Activated CD4-positive, alpha-beta T cell treated with anti-CD3 and anti-CD28 coated beads, Interleukin-2, Interleukin-4, amounts not matched to agents 100 ng/mL and 50 ng/mL, durations not matched to agents 16 hours and 8 hours (primary cell): ENCODE data around the gene HOXA3.

ENCODE experiments used
- DNase-seq: peaks from one replicate; pipeline ENCODE4 v3.0.0-alpha.2; 2020; ENCODE audit warnings: low spot score

HOXA3 gene

GRCh38 chr7:27113991-27114769, 38.2 kb downstream of the HOXA3 start:
- DNase-seq: no peak

DNA sequence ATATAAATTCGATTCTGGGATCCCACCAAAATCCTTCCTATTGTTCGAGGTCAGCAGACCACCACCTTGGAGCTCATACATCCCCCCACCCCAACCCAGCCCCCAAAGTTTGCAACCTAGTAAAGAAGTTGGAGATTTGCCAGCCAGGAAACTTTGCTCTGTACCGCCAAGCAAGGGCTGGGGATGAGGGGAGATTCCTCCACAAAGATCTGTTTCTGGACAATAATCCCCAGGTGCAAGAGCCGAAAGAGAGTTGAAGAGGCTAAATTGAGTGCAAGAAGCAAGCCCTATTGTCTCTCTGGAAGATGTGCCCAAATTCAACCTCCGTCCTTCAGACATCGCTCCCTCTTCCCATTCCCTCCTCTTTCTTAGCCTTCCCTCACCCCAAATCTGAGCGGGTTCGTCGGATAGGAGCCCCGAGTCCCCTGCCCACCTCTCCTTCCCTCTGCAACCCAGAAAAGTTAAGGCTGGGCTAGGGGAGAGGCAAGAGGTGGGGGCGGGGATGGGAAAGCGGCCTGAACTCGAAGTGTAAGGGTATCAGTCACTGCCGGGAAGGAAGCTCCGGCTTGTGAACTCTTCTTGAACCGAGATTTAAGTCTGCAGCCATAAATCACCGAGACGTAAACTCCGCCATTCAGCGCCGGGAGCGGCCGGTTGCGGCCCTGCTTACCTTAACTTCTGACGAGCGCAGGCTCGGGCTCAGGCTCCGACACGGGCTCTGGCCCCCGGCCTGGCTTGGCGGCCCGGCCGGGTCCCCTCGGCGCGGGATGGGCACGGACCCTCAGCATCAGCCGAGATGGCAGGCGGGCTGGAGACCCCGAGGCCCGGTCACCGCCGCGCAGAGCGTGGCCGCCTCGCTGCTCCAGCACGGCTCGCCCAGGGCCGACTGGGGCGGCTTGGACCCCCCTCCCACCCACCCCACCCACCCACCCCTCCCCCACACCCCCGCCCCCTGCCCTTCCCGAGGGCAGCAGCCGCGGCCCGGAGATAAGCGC, 39.1 kb downstream of the HOXA3 start:
- no peak for DNase-seq

GRCh38 chr7:27112361-27112760, 40.0 kb downstream of the HOXA3 start:
- DNase-seq: no peak

DNA sequence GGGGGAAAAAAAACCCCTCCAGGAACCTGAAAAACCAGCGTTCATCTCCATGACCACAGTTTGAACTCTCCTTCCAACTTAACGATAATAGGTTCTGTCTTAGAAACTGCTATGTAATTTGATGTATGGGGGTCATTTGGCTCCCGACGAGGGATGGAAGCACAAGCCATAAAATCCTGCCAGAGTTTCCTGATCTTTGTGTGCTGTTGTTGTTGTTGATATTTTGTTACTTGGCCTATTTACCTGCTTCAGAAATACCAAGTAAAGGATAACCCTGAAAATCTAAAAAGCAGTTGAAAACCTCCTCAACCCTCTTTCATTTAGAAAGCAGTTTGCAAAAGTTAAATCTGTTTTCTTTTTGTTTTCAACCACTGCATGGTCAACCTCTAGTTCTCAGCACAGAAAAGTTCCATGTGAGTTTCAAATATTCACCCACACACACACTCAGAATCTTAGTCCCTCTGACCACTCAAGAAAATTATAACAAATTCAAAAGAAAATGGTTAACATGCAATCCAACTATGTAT, 40.6 kb downstream of the HOXA3 start:
- no peak for DNase-seq

- DNase-seq: no peak
Observed at GRCh38 chr7:27111042-27111750, 41.2 kb downstream of the HOXA3 start.

- DNase-seq: no peak
Observed at GRCh38 chr7:27110186-27111031, 42.0 kb downstream of the HOXA3 start.

DNA sequence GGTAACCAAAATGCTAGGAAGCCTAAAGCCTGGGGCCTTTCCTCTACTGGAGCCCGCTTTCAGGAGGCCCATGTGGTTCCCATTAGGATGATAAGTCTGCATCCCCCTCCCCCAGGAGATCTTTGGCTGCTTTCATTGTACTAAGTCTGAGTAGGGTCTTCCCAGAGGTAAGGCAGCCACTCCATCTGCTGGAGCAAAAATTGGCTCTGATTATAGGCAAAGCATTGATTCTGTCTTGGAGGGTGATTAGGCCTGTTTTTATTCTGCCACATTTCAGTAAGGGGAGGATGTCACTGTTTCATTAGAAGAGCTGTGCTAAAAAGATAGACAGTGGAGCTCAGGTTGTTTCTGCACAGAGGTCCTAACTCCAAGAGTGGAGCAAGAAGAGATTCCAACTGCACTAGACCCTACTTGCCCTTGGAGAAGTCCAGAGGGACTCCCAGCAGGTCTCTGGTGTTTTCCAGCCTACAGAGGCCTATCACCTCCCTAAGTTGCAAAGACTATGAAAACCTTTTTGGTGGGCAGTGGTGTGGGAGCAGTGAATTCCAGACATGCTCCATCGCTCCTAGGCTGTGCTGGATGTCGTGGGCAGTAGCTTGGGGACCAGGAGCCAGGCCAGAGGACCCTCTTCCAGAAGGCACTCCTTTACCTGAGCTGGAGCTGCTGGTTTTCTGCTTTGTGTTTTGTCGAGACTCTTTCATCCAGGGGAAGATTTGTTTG, 42.8 kb downstream of the HOXA3 start:
- no peak for DNase-seq

DNA sequence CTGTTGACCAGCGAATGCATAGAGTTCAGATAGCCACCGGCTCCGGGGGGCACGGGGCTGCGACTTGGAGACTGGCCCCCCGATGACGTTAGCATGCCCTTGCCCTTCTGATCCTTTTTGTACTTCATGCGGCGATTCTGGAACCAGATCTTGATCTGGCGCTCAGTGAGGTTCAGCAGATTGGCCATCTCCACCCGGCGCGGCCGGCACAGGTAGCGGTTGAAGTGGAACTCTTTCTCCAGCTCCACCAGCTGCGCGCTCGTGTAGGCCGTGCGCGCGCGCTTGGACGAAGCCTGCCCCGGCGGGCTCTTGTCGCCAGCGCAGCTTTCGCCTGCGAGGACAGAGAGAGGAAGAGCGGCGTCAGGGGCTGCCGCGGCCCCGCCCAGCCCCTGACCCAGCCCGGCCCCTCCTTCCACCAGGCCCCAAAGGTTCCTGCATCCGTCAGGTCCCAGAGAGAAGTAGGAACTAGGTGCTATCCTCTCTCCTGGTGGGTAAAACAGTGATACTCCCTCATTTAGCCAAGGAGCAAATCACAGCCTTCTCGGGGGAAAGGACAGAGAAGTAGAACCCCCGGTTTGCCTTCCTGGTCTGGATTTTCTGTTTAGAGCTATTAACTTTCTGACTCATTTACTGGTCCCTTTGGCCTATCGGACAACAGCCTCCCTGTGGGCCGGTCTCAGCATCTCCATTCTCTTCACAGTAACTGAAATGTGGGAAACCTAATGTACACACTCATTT, 43.8 kb downstream of the HOXA3 start:
- no peak for DNase-seq

- DNase-seq: no peak
Observed at GRCh38 chr7:27107391-27108381, 44.7 kb downstream of the HOXA3 start.

- no peak for DNase-seq
Observed at GRCh38 chr7:27106901-27107240, 45.5 kb downstream of the HOXA3 start.

- DNase-seq: no peak
Observed at GRCh38 chr7:27106181-27106900, 46.0 kb downstream of the HOXA3 start.

GRCh38 chr7:27105301-27106031, 46.9 kb downstream of the HOXA3 start:
- DNase-seq: no peak

GRCh38 chr7:27104341-27105058, 47.9 kb downstream of the HOXA3 start:
- DNase-seq: no peak

- no peak for DNase-seq
Observed at GRCh38 chr7:27103489-27104226, 48.7 kb downstream of the HOXA3 start.

- DNase-seq: no peak
Observed at GRCh38 chr7:27102581-27103442, 49.6 kb downstream of the HOXA3 start, which contains the start of gene HOXA2. TSS of gene HOXA2 (minus strand) at chr7:27102683. CDS start at chr7:27102500, 183 bp downstream.
